Breast epithelium (tissue), 3 donors: ENCODE measurements around the gene RHBDF2.

ENCODE experiments used
- POLR2A ChIP-seq: fragments of 450-650 bp; IDR thresholded peaks from one replicate; pipeline ENCODE4 v1.6.1; 2016; ENCODE audit warnings: antibody characterized with exemption, mild to moderate bottlenecking, moderate library complexity
- TF ChIP-seq, protein P1 (sequence below), 3 donors: fragments of 450-650 bp; IDR thresholded peaks; one replicate each; pipeline ENCODE4 v1.5.1; 2016 to 2017; ENCODE audit warnings: antibody characterized with exemption in 3 of 3, mild to moderate bottlenecking in 3 of 3, moderate library complexity in 3 of 3

- TF ChIP-seq, protein P1, sequence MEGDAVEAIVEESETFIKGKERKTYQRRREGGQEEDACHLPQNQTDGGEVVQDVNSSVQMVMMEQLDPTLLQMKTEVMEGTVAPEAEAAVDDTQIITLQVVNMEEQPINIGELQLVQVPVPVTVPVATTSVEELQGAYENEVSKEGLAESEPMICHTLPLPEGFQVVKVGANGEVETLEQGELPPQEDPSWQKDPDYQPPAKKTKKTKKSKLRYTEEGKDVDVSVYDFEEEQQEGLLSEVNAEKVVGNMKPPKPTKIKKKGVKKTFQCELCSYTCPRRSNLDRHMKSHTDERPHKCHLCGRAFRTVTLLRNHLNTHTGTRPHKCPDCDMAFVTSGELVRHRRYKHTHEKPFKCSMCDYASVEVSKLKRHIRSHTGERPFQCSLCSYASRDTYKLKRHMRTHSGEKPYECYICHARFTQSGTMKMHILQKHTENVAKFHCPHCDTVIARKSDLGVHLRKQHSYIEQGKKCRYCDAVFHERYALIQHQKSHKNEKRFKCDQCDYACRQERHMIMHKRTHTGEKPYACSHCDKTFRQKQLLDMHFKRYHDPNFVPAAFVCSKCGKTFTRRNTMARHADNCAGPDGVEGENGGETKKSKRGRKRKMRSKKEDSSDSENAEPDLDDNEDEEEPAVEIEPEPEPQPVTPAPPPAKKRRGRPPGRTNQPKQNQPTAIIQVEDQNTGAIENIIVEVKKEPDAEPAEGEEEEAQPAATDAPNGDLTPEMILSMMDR (IDR thresholded peaks at IDR 0.05) = no peak
- TF ChIP-seq POLR2A = no peak
Measured at GRCh38 chr17:76545918-76546555, 44.8 kb upstream of the RHBDF2 start.
